Measurements from ENCODE around the gene TP53I11. TPM values are rescaled to one million over a fixed set of nuclear protein-coding genes. Genes with fewer than 3 reads are reported as not detected.

TP53I11 gene
- total and polyA plus RNA-seq, 8 donors, result 45.7 to 95.5 (median 58.2) TPM

- intact Hi-C loops (cut with DNase I), result no loop called here
Measured at GRCh38 chr11:44948155-44948554, 2.5 kb downstream of the TP53I11 start.

GRCh38 chr11:44947114-44947513, 3.6 kb downstream of the TP53I11 start:
- Histone ChIP-seq H3K27ac (no peak overlapping the region), H3K27me3 (peaks cover 0 to 6% of the 10 kb centered on the region in 2 donors), H3K4me3 (no peak overlapping the region), H3K4me1 (peaks cover 0 to 75% of the 10 kb centered on the region in 2 donors), H3K9me3 (no peaks in the 10 kb centered on the region), H3K36me3 (peaks cover 0 to 15% of the 10 kb centered on the region in 2 donors)
- ATAC-seq (no peak), DNase-seq (no peak)
- TF ChIP-seq CTCF (IDR thresholded peaks at IDR 0.05), result no peak
- intact Hi-C loops (cut with DNase I), result no loop called here

More at GRCh38 chr11:44948155-44948554, 2.5 kb downstream of the TP53I11 start:
- TF ChIP-seq CTCF (IDR thresholded peaks at IDR 0.05), result no peak
- Histone ChIP-seq H3K36me3 (peaks cover 0 to 15% of the 10 kb centered on the region in 2 donors), H3K9me3 (no peaks in the 10 kb centered on the region), H3K27me3 (peaks cover 0 to 6% of the 10 kb centered on the region in 2 donors), H3K4me3 (no peak overlapping the region), H3K4me1 (peaks cover 0 to 74% of the 10 kb centered on the region in 2 donors), H3K27ac (no peak overlapping the region)
- no peak for DNase-seq
- no peak for ATAC-seq

- ATAC-seq, result no peak
Measured at GRCh38 chr11:44946263-44946662, 4.4 kb downstream of the TP53I11 start.

GRCh38 chr11:44945666-44946065, 5.0 kb downstream of the TP53I11 start:
- no peaks in the 10 kb centered on the region for H3K9me3 ChIP-seq
- no peak for TF ChIP-seq CTCF (IDR thresholded peaks at IDR 0.05)
- peaks cover 0 to 64% of the 10 kb centered on the region in 2 donors for H3K4me1 ChIP-seq
- intact Hi-C loops (cut with DNase I), result no loop called here
- DNase-seq, result peak in 1 of 4 donors; percentile 63
- H3K36me3 ChIP-seq, result peaks cover 0 to 17% of the 10 kb centered on the region in 2 donors
- H3K27me3 ChIP-seq, result peaks cover 0 to 6% of the 10 kb centered on the region in 2 donors
- no peak overlapping the region for H3K4me3 ChIP-seq
- no peak overlapping the region for H3K27ac ChIP-seq
- no peak for ATAC-seq

More at GRCh38 chr11:44946263-44946662, 4.4 kb downstream of the TP53I11 start:
- Histone ChIP-seq H3K36me3 (peaks cover 0 to 15% of the 10 kb centered on the region in 2 donors), H3K27ac (no peak overlapping the region), H3K4me1 (peaks cover 0 to 70% of the 10 kb centered on the region in 2 donors), H3K9me3 (no peaks in the 10 kb centered on the region), H3K27me3 (peaks cover 0 to 6% of the 10 kb centered on the region in 2 donors), H3K4me3 (no peak overlapping the region)
- intact Hi-C loops (cut with DNase I), result no loop called here
- no peak for TF ChIP-seq CTCF (IDR thresholded peaks at IDR 0.05)
- DNase-seq, result no peak

GRCh38 chr11:44944853-44945235, 5.8 kb downstream of the TP53I11 start:
- ATAC-seq (no peak), DNase-seq (peak in 1 of 4 donors; percentile 49)
- Histone ChIP-seq H3K27ac (no peak overlapping the region), H3K9me3 (no peaks in the 10 kb centered on the region), H3K4me3 (no peak overlapping the region), H3K36me3 (peaks cover 0 to 22% of the 10 kb centered on the region in 2 donors), H3K4me1 (peaks cover 0 to 71% of the 10 kb centered on the region in 2 donors), H3K27me3 (peaks cover 0 to 5% of the 10 kb centered on the region in 2 donors)
- intact Hi-C loops (cut with DNase I), result no loop called here
- TF ChIP-seq CTCF (IDR thresholded peaks at IDR 0.05), result no peak
